ENCODE results near the gene HACD2. TPM values are rescaled to one million over a fixed set of nuclear protein-coding genes. Genes with fewer than 3 reads are reported as not detected.

HACD2 gene
- polyA plus RNA-seq, 1 donor (not counting 4 experiments of a cell fraction or from before 2014, with no cell fraction given): 124 TPM

DNA sequence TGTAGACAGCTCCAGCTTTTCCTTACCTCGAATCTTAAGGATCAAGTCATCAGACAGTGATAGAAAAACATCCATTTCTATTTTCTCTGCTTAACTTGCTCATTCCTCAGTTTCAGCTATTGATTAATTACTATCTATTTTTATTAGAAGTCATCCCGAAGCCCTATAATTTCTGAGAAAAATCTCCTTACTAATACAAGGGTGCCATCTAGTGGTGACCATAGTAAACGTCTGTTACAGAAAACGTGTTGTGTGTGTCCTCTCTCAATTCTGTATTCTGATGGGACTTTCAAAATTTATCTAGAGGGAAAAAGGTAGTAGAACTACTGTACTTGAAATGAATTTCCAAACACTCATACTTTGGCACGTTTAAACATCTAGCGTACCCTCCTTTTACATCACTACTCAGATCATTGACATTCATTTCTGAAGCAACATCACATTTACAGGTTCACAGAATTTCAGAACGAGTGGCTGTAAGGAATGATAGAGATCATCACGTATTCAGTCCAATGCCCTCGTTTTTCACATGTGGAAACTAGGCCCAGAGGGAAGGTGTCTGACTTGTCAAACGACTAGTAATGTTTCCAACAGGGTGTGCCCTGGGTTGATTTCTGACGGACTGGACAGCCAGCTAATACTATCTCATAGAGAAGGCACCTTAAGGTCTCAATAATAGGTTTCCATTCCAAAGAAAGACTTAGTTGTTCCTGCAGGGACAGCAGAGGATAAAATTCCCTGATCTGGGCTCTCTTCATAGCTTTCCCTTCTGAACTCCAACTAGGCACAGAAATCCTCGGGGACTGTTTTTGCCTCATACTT, 25.6 kb downstream of the HACD2 start:
- FAIRE-seq (no peak), DNase-seq (ENCODE audit: low read depth, low spot score) (no peak)
- no peak overlapping the region for H2AFZ ChIP-seq (ENCODE audit: control insufficient read depth, low read length)
- H4K20me1 ChIP-seq (ENCODE audit: control insufficient read depth, extremely low read depth, insufficient read depth, low read length): peaks cover 7% of the 10 kb centered on the region
- peaks cover 11 to 21% of the 10 kb centered on the region in 2 experiments for H3K36me3 ChIP-seq (ENCODE audit: control insufficient read depth in 2 of 2, extremely low read depth in 1 of 2, insufficient read depth in 2 of 2, low read length in 2 of 2)
- no peaks in the 10 kb centered on the region for H3K9me3 ChIP-seq (ENCODE audit: control insufficient read depth, low read depth, low read length)
- no peak for TF ChIP-seq EZH2 (IDR thresholded peaks at IDR 0.05; ENCODE audit: low read length)
- TF ChIP-seq, protein P1, sequence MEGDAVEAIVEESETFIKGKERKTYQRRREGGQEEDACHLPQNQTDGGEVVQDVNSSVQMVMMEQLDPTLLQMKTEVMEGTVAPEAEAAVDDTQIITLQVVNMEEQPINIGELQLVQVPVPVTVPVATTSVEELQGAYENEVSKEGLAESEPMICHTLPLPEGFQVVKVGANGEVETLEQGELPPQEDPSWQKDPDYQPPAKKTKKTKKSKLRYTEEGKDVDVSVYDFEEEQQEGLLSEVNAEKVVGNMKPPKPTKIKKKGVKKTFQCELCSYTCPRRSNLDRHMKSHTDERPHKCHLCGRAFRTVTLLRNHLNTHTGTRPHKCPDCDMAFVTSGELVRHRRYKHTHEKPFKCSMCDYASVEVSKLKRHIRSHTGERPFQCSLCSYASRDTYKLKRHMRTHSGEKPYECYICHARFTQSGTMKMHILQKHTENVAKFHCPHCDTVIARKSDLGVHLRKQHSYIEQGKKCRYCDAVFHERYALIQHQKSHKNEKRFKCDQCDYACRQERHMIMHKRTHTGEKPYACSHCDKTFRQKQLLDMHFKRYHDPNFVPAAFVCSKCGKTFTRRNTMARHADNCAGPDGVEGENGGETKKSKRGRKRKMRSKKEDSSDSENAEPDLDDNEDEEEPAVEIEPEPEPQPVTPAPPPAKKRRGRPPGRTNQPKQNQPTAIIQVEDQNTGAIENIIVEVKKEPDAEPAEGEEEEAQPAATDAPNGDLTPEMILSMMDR (optimal IDR thresholded peaks at IDR 0.05 in 1 of 3, IDR thresholded peaks at IDR 0.05 in 1 of 3, conservative IDR thresholded peaks at IDR 0.05 in 1 of 3; ENCODE audit: extremely low read depth in 1 of 3, insufficient read depth in 2 of 3, low read length in 3 of 3): peak; percentile 2 to 47 (median 42)
- H3K27me3 ChIP-seq (ENCODE audit: control insufficient read depth, extremely low read depth, insufficient read depth, low read length): no peaks in the 10 kb centered on the region
- dilution Hi-C loops (cut with MboI; ENCODE audit: extremely low pct_ligation_motif_present, low sequenced_read_pairs): no loop called here
- no peak overlapping the region for H3K9ac ChIP-seq (ENCODE audit: control insufficient read depth, extremely low read depth, insufficient read depth, low read length)
- H3K4me3 ChIP-seq (ENCODE audit: control insufficient read depth in 2 of 3, extremely low read depth in 1 of 3, insufficient read depth in 2 of 3, low read depth in 1 of 3, low read length in 3 of 3): no peak overlapping the region
- H3K27ac ChIP-seq (ENCODE audit: control insufficient read depth, insufficient read depth, low read length): no peak overlapping the region
- peaks cover 46% of the 10 kb centered on the region for H3K79me2 ChIP-seq (ENCODE audit: control insufficient read depth, insufficient read depth, low read length)
- peaks cover 4% of the 10 kb centered on the region for H3K4me1 ChIP-seq (ENCODE audit: control insufficient read depth, extremely low read depth, insufficient read depth, low read length)
- H3K9me1 ChIP-seq (ENCODE audit: control insufficient read depth, extremely low read depth, insufficient read depth, low read length): no peaks in the 10 kb centered on the region
- peak overlapping the region; percentile 33 for H3K4me2 ChIP-seq (ENCODE audit: control insufficient read depth, extremely low read depth, insufficient read depth, low read depth, low read length)

DNA sequence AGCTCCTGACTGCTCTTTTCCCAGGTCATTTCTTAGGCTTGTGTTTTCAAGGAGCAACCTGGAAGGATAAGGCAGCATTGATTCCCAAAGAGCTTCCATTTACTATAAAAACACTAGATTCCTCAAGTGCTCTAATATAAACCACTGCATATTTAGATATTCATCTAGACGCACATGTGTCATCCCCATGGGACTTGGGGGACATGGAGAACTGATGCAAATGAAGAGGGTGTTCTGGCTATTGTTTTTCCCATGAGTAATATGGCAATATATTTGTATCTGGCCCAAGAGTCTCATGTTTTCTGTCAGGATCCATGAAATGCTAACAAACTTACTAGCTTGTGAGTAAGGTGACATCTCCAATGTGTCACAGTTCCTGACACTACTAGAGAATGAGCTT, 31.3 kb downstream of the HACD2 start:
- DNase-seq (ENCODE audit: low read depth, low spot score): no peak
- H3K4me1 ChIP-seq (ENCODE audit: control insufficient read depth, extremely low read depth, insufficient read depth, low read length): no peaks in the 10 kb centered on the region
- H3K9me1 ChIP-seq (ENCODE audit: control insufficient read depth, extremely low read depth, insufficient read depth, low read length): no peaks in the 10 kb centered on the region
- H3K27ac ChIP-seq (ENCODE audit: control insufficient read depth, insufficient read depth, low read length): no peak overlapping the region
- peaks cover 77% of the 10 kb centered on the region for H3K79me2 ChIP-seq (ENCODE audit: control insufficient read depth, insufficient read depth, low read length)
- no peak for FAIRE-seq
- H3K4me3 ChIP-seq (ENCODE audit: control insufficient read depth in 2 of 3, extremely low read depth in 1 of 3, insufficient read depth in 2 of 3, low read depth in 1 of 3, low read length in 3 of 3): no peak overlapping the region
- peaks cover 4% of the 10 kb centered on the region for H4K20me1 ChIP-seq (ENCODE audit: control insufficient read depth, extremely low read depth, insufficient read depth, low read length)
- H3K9ac ChIP-seq (ENCODE audit: control insufficient read depth, extremely low read depth, insufficient read depth, low read length): no peak overlapping the region
- no peak overlapping the region for H2AFZ ChIP-seq (ENCODE audit: control insufficient read depth, low read length)
- H3K36me3 ChIP-seq (ENCODE audit: control insufficient read depth in 2 of 2, extremely low read depth in 1 of 2, insufficient read depth in 2 of 2, low read length in 2 of 2): peaks cover 21 to 22% of the 10 kb centered on the region in 2 experiments
- H3K9me3 ChIP-seq (ENCODE audit: control insufficient read depth, low read depth, low read length): peaks cover 2% of the 10 kb centered on the region
- no peak overlapping the region for H3K4me2 ChIP-seq (ENCODE audit: control insufficient read depth, extremely low read depth, insufficient read depth, low read depth, low read length)
- dilution Hi-C loops (cut with MboI; ENCODE audit: extremely low pct_ligation_motif_present, low sequenced_read_pairs): no loop called here
- no peaks in the 10 kb centered on the region for H3K27me3 ChIP-seq (ENCODE audit: control insufficient read depth, extremely low read depth, insufficient read depth, low read length)
- TF ChIP-seq EZH2 (IDR thresholded peaks at IDR 0.05; ENCODE audit: low read length): no peak
- TF ChIP-seq, protein P1 (optimal IDR thresholded peaks at IDR 0.05 in 1 of 3, IDR thresholded peaks at IDR 0.05 in 1 of 3, conservative IDR thresholded peaks at IDR 0.05 in 1 of 3; ENCODE audit: extremely low read depth in 1 of 3, insufficient read depth in 2 of 3, low read length in 3 of 3): no peak

All from keratinocyte (primary cell).